H9 (cell line): ENCODE data around the gene ARHGAP15. TPM values are rescaled to one million over a fixed set of nuclear protein-coding genes. Genes with fewer than 3 reads are reported as not detected.

Experiments
- DNase-seq: peaks from one replicate; pipeline ENCODE4 v3.0.0-alpha.2; 2017
- H2AFZ ChIP-seq: one replicate; pipeline ENCODE4 v1.6.1; 2013; ENCODE audit warnings: mild to moderate bottlenecking, low read length, control low read depth, moderate library complexity
- H2AK5ac ChIP-seq: 2 replicates; pipeline ENCODE4 v1.6.1; 2013; ENCODE audit warnings: low read length, control low read depth, mixed read lengths; ENCODE audit not compliant: insufficient read length
- H2BK120ac ChIP-seq: one replicate; pipeline ENCODE4 v1.6.1; 2013; ENCODE audit warnings: low read depth, mild to moderate bottlenecking, low read length, control low read depth, inconsistent platforms; ENCODE audit not compliant: poor library complexity, severe bottlenecking
- H2BK12ac ChIP-seq: 2 replicates; pipeline ENCODE4 v1.6.1; 2013; ENCODE audit warnings: low read length, control low read depth, mixed read lengths, low read depth; ENCODE audit not compliant: insufficient read length
- H2BK15ac ChIP-seq: 2 replicates; pipeline ENCODE4 v1.6.1; 2013; ENCODE audit warnings: low read depth, low read length, control low read depth
- H2BK20ac ChIP-seq: one replicate; pipeline ENCODE4 v1.6.1; 2013; ENCODE audit warnings: low read depth, mild to moderate bottlenecking, low read length, control low read depth, inconsistent platforms; ENCODE audit not compliant: poor library complexity, severe bottlenecking
- H2BK5ac ChIP-seq: 2 replicates; pipeline ENCODE4 v1.6.1; 2013; ENCODE audit warnings: low read length, control low read depth, mixed read lengths; ENCODE audit not compliant: insufficient read length
- H3K14ac ChIP-seq: 2 replicates; pipeline ENCODE4 v1.6.1; 2013; ENCODE audit warnings: low read length, control low read depth; ENCODE audit not compliant: insufficient read depth
- H3K18ac ChIP-seq: 2 replicates; pipeline ENCODE4 v1.6.1; 2013; ENCODE audit warnings: low read depth, mild to moderate bottlenecking, mixed read lengths, low read length, control low read depth; ENCODE audit not compliant: insufficient read length
- H3K23ac ChIP-seq: 2 replicates; pipeline ENCODE4 v1.6.1; 2013; ENCODE audit warnings: low read length, control low read depth, mixed read lengths, low read depth; ENCODE audit not compliant: insufficient read length
- H3K23me2 ChIP-seq: 2 replicates; pipeline ENCODE4 v1.6.1; 2013; ENCODE audit warnings: low read depth, mild to moderate bottlenecking, mixed read lengths, low read length, control low read depth; ENCODE audit not compliant: insufficient read length, poor library complexity, severe bottlenecking
- H3K27ac ChIP-seq: 2 replicates; pipeline ENCODE4 v1.5.1; 2013; ENCODE audit warnings: low read length, control low read depth, mixed read lengths, low read depth; ENCODE audit not compliant: insufficient read length
- H3K27me3 ChIP-seq: 2 replicates; pipeline ENCODE4 v1.6.1; 2013; ENCODE audit warnings: low read length, control low read depth, inconsistent platforms; ENCODE audit not compliant: insufficient read depth
- H3K4ac ChIP-seq: 2 replicates; pipeline ENCODE4 v1.6.1; 2013; ENCODE audit warnings: low read depth, mild to moderate bottlenecking, control low read depth, inconsistent platforms, low read length, moderate library complexity
- H3K4me1 ChIP-seq: 2 replicates; pipeline ENCODE4 v1.6.1; 2013; ENCODE audit warnings: low read length, control low read depth, inconsistent platforms; ENCODE audit not compliant: insufficient read depth
- H3K4me2 ChIP-seq: 2 replicates; pipeline ENCODE4 v1.6.1; 2013; ENCODE audit warnings: low read length, control low read depth, mixed read lengths; ENCODE audit not compliant: insufficient read length, insufficient read depth
- H3K56ac ChIP-seq: 2 replicates; pipeline ENCODE4 v1.6.1; 2013; ENCODE audit warnings: low read depth, mild to moderate bottlenecking, mixed read lengths, low read length, control low read depth; ENCODE audit not compliant: insufficient read length
- H3K79me1 ChIP-seq: 2 replicates; pipeline ENCODE4 v1.6.1; 2013; ENCODE audit warnings: low read depth, mild to moderate bottlenecking, moderate library complexity, low read length, control low read depth, inconsistent platforms; ENCODE audit not compliant: insufficient read depth, poor library complexity, severe bottlenecking
- H3K79me2 ChIP-seq: 2 replicates; pipeline ENCODE4 v1.6.1; 2013; ENCODE audit warnings: low read length, control low read depth, inconsistent platforms; ENCODE audit not compliant: insufficient read depth
- H3K9ac ChIP-seq: 2 replicates; pipeline ENCODE4 v1.6.1; 2013; ENCODE audit warnings: low read length, control low read depth, mixed read lengths; ENCODE audit not compliant: insufficient read length; ENCODE audit errors: extremely low read depth
- H3K9me3 ChIP-seq: one replicate; pipeline ENCODE4 v1.6.1; 2013; ENCODE audit warnings: low read depth, low read length, inconsistent platforms; ENCODE audit not compliant: control insufficient read depth
- H3T11ph ChIP-seq: one replicate; pipeline ENCODE4 v1.6.1; 2013; ENCODE audit warnings: mild to moderate bottlenecking, low read length, control low read depth, inconsistent platforms
- H4K20me1 ChIP-seq: one replicate; pipeline ENCODE4 v1.6.1; 2013; ENCODE audit not compliant: control insufficient read depth, insufficient read length, insufficient read depth
- H4K5ac ChIP-seq: 2 replicates; pipeline ENCODE4 v1.6.1; 2013; ENCODE audit warnings: low read depth, mild to moderate bottlenecking, mixed read lengths, low read length, control low read depth; ENCODE audit not compliant: insufficient read length
- H4K8ac ChIP-seq: replicated peaks from 2 replicates; pipeline ENCODE4 v1.6.1; 2013; ENCODE audit warnings: low read length, control low read depth, mixed read lengths, low read depth; ENCODE audit not compliant: insufficient read length
- H4K91ac ChIP-seq: 2 replicates; pipeline ENCODE4 v1.6.1; 2013; ENCODE audit warnings: low read depth, mild to moderate bottlenecking, moderate library complexity, mixed read lengths, low read length, control low read depth; ENCODE audit not compliant: insufficient read length
- H3K27ac Mint-ChIP-seq, 3 experiments: 2 replicates in 2 of 3; 3 replicates in 1 of 3; pipeline ENCODE4 v1.8.0; 2020 to 2021; ENCODE audit warnings: mixed read lengths in 3 of 3, mild to moderate bottlenecking in 1 of 3, moderate library complexity in 1 of 3
- H3K27me3 Mint-ChIP-seq: 2 replicates; pipeline ENCODE4 v1.8.0; 2021; ENCODE audit warnings: low read depth, mild to moderate bottlenecking, moderate library complexity, mixed read lengths
- H3K36me3 Mint-ChIP-seq, 3 experiments: 2 replicates in 2 of 3; 3 replicates in 1 of 3; pipeline ENCODE4 v1.8.0; 2020 to 2021; ENCODE audit warnings: low read depth in 3 of 3, mixed read lengths in 3 of 3; ENCODE audit not compliant: insufficient read depth in 1 of 3
- H3K4me1 Mint-ChIP-seq, 2 experiments: 2 replicates each; pipeline ENCODE4 v1.8.0; 2020; ENCODE audit warnings: mixed read lengths in 2 of 2
- H3K4me3 Mint-ChIP-seq, 2 experiments: 2 replicates in 1 of 2; 3 replicates in 1 of 2; pipeline ENCODE4 v1.8.0; 2020 to 2021; ENCODE audit warnings: mild to moderate bottlenecking in 2 of 2, mixed read lengths in 2 of 2, moderate library complexity in 1 of 2
- H3K9me3 Mint-ChIP-seq, 2 experiments: 2 replicates in 1 of 2; 3 replicates in 1 of 2; pipeline ENCODE4 v1.8.0; 2020; ENCODE audit warnings: mild to moderate bottlenecking in 2 of 2, mixed read lengths in 2 of 2, moderate library complexity in 1 of 2
- CTCF ChIP-seq: fragments of 200-600 bp; sonication (generic); conservative IDR thresholded peaks from 3 replicates; pipeline ENCODE4 v1.8.0; 2021; ENCODE audit warnings: antibody characterized with exemption, mild to moderate bottlenecking
- WGBS: extraction: QIAGEN DNeasy Blood & Tissue Kit; methylation state at CpG from one replicate; pipeline ENCODE4 v1.1.7; 2013; ENCODE audit warnings: missing lambda C conversion rate, low lambda C conversion rate, mixed read lengths; ENCODE audit not compliant: insufficient read length; ENCODE audit errors: extremely low coverage; 5-methylcytosine and 5-hydroxymethylcytosine counted together
- total RNA-seq: library from RNA; stranded (reverse); gene quantifications from 2 replicates; pipeline ENCODE4 v1.2.1, GENCODE V29; 2021

The ARHGAP15 gene
- total RNA-seq, 1 experiment from 2014 or later: not detected

GRCh38 chr2:143635936-143636335, 506.7 kb downstream of the ARHGAP15 start:
- Mint-ChIP-seq H3K4me1 (no peaks in the 10 kb centered on the region), H3K36me3 (peaks cover 2 to 12% (median 4%) of the 10 kb centered on the region in 3 experiments; a peak in 4 of 7 replicates), H3K27ac (no peak overlapping the region), H3K4me3 (no peak overlapping the region), H3K27me3 (no peaks in the 10 kb centered on the region), H3K9me3 (peaks cover 4% of the 10 kb centered on the region in 2 experiments; a peak in 4 of 5 replicates)
- Histone ChIP-seq H3K9me3 (no peaks in the 10 kb centered on the region), H2BK15ac (no peak overlapping the region), H3K79me1 (no peaks in the 10 kb centered on the region), H3T11ph (no peak overlapping the region), H2BK120ac (no peak overlapping the region), H3K27ac (no peak overlapping the region), H3K27me3 (no peaks in the 10 kb centered on the region), H4K5ac (no peak overlapping the region), H3K18ac (no peak overlapping the region), H3K56ac (no peak overlapping the region), H3K4me1 (no peaks in the 10 kb centered on the region), H3K9ac (no peak overlapping the region), H4K8ac (no peak overlapping the region), H3K14ac (no peak overlapping the region), H4K20me1 (no peaks in the 10 kb centered on the region), H2BK20ac (no peak overlapping the region), H3K4me2 (no peak overlapping the region), H3K23ac (no peak overlapping the region), H2BK5ac (no peak overlapping the region), H2AFZ (no peak overlapping the region), H2BK12ac (no peak overlapping the region), H3K4ac (no peak overlapping the region), H4K91ac (no peak overlapping the region), H2AK5ac (no peak overlapping the region), H3K23me2 (no peaks in the 10 kb centered on the region), H3K79me2 (no peaks in the 10 kb centered on the region)
- no peak for TF ChIP-seq CTCF
- no CpG with 5 or more reads among the region's 2 CpGs for WGBS
- no peak for DNase-seq
